Measurements from ENCODE around the gene TMA16.
"Not testable (repeated sequence)": the region's sequence is repeated elsewhere in the genome, so short reads cannot be mapped to it uniquely, and the experiment has no call there.

The TMA16 gene

DNA sequence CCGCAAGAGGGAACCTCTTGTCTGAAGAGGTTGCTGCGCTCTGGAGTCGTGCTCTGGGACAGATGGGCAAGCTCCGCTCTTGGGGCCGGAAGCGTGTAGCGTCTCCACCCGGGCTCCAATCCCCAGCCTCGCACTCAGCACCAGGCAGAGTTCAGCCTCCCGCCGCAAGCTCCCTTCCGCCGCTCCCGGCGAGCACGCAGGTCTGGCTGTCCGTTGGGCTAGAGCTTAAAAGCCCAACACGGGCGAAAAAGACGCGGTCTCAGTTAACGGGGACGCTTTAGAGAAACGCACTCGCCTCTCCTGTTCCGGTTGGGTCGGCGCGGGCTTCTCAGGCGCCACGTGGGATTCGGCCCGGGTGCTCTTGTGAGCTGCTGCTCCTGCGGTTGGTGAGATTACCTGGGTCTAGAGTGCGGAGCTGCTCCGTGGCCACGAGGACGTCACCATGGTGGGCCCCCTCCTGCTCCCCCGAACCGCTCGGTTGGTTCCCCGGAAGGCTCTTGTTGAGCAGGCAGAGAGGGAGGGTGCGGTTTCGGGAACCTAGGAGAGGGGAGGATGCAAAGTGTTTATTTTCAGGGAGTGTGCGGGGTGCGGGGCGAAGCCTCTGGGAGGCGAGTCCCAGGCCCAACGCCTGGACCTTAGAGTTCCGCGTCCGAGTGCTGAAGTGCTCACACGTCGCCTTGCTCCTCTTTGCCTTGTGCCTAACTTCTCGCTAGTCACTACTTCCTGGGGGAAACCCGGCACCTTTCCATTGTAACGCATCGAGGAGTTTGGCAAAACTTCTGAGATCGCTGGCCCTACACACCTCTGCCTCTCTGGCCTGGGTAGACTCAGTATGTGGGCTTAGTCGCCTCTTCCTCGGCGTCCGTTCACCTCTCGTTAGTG is at the start of gene TMA16:
TSS of gene TMA16 (plus strand) at position 331 of the 882 bp plus-strand sequence. CDS start at position 443, 112 bp downstream.
- DNase-seq, result peak; percentile 82

DNA sequence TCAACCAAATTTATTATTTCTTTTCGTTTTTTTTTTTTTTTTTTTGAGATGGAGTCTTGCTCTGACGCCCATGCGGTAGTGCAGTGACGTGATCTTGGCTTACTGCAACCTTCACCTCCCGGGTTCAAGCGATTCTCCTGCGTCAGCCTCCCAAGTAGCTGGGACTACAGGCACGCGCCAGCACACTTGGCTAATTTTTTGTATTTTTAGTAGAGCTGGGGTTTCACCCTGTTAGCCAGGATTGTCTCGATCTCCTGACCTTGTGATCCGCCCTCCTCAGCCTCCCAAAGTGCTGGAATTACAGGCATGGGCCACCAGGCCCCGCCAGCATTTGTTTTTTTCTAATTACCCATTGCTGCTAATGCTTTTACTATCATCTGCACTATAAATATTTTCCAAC is 47.5 kb upstream of the TMA16 start:
- not testable (repeated sequence) for DNase-seq

DNA sequence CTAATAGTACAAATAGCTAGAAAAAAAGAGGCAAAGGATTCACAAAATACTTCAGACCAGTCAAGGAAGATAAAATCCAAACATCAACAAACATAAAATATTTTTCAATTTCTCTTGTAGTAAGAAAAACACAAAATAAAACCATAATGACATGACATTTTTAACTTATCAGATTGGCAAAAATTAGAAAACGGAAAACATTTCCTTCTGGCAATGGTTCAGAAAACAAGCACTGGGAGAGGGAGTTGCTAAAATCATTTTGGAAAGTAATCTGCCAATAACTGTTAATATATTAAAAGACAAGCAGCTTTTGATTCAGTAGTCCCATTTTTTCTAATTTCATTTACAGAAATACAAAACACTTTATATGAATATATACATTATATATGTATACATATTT is 47.0 kb upstream of the TMA16 start:
- no peak for DNase-seq

DNA sequence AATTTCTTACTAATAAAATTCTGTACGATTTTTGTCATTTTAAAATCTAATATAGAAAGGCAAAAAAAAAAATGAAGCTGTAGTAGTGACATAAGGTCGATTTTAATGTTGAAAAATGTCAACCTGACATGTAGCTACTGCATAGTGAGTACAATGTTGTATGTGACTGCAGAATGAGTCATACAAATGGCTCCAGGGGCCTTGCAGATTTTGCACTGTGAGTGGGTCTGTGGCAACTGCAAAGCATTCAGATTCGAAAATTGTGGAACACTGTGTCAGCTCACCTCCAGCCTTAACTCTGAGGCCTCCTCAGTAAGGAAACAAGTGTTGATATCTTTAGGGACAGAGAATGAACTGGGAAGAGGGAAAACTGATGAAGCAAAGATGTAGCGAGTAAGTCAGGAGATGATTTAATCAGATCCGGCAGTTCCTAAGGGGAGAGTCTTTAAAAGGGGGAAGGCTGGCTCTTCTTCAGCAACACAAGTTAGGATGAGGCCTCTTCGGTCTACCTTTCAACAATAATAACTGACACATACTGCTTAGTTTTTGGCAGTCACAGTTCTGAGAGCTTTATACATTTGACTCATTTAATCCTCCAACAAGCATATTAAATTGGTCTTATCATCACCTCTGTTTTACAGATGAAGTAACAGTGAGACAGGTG is 45.8 kb upstream of the TMA16 start:
- no peak for DNase-seq

DNA sequence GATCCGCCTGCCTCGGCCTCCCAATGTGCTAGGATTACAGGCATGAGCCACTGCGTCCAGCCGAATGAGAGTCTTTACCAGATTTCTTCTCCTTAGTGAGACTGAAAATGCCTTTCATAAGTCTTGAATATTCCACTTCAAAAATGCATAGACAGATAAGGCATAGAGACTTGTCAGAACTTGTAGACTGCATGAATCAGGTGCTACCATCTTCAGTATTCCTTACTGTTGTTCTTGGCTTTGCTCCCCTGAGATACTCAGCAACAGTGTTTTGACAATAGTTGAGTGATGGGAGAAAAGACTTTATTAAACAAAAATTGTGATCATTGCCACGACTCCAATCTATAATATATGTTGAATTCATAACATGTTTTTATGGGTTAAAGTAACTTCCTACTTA is 31.9 kb upstream of the TMA16 start:
- no peak for DNase-seq

DNA sequence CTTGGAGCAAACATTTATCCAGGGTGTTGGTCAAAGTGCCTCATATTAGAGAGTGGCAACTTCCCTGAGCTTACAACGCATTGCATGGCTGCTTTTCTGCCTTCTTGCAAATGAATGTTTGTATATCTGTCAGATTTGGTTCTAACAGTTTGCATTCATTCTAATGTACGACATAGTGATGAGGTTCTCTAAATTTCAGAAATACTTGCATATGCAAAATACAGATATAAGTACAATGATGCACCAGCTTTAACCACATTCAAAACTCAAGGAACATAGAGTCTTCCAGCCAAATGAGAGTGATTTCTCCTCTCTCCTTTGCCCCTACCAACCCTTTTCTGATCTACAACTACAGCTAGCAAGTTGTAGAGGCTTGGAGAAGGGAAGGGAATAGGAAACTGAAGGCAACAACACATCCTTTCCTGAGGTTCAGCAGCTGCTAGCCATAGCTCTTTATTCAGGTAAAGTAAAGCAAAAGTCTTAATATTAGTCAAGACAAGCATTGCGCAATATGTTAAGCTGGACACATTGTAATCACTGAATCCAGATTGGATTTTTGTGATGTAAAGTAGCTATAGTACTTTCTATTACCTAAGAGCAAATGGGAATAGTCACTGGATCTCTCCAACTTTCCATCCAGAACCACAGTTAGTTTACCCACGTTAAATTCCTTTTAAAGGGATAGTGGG is 27.3 kb upstream of the TMA16 start:
- DNase-seq, result no peak

DNA sequence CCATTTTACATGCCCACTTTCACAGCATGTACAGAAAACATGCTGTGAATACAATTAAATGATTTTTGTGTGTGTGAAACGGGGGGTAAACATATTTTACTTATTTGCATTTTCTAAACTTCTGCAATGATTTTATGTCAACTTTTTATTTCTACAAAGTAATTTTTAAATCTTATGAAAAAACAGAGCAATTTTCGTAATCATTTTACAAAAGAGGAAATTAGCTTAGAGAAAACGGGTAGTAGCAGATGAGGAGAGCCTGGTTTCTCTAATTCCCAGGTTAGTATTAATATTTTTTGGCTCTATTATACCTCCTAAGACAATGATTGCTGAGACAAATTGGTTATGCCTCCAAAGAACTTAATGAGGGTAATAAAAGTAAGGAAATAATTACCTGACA is 24.1 kb upstream of the TMA16 start:
- no peak for DNase-seq

DNA sequence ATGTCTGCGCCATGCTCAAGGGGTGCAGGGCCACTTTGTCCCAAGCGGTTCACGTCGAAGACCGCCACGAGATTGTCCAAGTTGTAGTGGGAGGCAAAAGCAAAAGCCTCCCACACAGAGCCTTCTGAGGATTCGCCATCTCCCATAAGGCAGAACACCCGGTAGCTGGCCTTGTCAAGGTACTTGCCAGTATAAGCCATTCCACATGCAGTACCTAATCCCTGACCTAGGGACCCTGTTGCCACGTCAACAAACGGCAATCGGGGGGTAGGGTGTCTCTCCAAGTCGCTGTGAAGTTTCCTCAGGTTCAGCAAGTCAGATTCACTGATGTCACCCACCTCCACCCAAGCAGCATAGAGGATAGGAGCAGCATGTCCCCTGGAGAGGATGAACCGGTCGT is 21.4 kb upstream of the TMA16 start:
- DNase-seq, result no peak

DNA sequence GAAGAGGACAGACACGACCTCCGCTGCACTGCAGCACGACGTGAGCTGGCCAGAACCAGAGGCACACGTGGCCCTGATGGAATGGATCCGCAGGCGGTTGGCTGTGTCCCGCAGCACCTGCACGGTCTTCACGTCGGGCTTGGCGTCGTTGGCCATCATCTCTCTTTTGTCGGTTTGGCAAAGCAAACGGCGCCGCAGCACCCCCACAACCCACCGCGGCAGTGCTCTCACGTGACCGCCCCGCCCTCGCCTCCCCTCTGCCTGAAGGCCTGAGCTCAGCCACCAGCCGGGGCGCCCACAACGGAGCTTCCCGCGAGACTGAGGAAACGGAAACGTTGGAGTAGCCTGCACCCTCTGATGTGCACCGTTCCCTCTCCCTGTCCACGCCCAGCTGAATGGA is 20.9 kb upstream of the TMA16 start, which contains the start of gene TKTL2:
TSS of gene TKTL2 (minus strand) at position 179 of the 400 bp plus-strand sequence. CDS start at position 159, 20 bp downstream.
- no peak for DNase-seq

DNA sequence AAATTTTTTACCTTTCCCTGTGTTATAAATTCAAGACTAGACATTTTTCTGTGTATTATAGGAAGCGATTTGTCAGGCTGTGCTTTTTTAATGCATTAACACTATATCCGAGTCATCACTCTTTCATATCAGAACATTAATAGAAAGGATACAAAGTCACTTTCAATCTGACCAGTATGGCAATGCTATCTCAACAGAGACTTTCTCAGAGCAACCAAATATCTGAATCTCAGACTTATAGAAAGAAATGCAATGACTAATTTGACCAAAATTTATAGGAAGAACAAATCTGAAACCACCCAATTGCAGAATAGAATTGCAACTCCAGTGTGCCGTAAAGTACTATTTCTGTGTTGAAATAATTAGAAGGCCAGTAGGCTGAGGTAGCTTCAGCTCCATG is 20.5 kb upstream of the TMA16 start:
- DNase-seq, result no peak

DNA sequence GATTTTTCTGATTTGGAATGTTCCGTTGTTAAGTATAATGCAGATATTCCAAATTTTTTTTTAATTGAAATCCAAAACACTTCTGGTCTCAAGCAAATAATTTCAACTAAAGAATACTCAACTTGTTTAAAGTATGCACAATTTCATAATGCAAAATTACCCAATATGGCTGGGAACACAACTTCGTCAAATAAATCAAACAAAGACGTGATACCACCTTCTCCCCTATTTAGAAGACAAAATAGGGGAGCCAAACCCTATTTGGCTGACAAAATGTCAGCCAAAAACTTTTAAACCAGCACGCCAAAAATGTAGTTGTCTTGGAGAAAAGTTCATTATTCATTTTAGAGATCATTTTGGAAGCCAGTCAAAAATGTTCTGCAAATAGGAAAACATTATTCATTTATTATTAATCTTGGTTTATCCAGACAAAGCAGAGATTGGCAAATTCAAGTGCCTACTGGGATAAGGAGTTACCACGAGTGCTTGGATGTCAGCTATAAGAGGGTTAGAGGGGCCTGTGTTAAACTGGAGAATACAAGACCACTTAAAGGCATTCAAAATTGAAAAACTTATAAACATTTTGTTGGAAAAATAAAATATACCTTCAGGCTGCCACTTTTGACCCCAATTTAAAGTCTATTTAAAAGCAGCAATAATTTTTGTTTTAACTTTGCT is 17.6 kb upstream of the TMA16 start:
- no peak for DNase-seq

DNA sequence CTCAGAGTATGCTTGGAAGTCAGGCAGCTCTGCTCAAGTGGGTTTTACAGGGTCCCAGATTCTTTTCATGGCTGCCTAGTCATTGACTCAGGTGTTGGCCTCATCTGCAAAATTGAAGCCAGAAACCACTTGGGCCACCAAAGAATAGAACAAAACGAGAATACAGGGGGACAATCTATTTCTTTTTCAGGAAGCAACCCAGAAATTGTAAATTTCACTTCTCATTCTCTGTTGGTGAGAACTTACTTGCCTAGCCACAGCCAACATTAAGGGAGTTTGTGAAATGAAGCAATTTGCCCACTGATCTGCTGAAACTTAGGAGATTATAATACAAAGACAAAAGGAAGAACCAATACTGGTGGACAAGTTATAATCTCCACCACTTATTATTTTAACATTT is 12.3 kb upstream of the TMA16 start:
- no peak for DNase-seq

DNA sequence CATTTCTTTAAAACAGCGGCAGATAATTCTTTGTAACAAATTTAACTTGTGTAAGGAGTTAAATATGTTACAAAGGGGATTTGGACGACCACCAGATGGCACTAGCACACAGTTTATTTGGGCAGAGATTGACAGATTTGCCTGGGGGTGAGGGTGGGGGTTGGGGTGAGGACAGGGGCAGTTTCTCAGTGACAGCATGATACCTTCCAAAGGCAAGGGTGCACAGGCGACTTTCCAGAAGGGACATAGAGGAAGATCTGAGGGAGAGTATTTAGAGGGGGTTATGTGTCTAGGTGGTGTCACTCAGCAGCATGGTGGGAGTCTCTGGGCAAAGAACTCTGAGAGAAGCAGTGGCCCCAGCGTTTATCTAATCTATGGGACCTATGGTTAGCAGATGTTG is 9.6 kb upstream of the TMA16 start:
- DNase-seq, result peak; percentile 25

DNA sequence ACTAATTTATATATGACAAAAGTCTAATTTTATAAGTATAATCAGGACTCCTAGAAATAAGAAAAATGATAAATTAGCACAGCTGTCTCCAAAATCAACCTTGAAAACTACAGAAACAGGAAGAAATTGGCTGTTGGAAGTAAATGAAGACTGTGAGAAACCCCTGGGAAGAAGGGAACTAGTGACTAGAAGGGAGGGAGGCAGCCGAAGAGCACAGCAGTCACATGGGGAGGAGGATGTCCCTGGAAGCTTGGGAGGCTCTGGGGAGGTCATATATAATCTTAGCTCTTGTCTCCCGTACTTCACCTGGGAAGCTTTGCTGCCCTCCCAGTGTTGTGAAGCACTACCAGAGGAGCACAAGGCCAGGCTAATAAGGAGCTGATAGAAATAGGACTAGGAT is 8.9 kb upstream of the TMA16 start:
- no peak for DNase-seq

DNA sequence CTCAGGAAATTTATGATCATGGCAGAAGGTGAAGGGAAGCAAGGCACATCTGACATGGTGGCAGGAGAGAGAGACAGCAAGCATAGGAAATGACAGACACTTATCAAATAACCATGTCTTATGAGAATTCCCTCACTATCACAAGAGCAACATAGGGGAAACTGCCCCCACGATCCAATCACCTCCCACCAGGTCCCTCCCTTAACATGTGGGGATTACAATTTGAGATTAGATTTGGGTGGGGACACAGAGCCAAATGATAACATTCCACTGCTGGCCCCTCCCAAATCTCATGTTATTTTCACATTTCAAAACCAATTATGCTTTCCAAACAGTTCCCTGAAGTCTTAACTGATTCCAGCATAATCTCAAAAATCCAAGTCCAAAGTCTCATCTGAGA is 8.2 kb upstream of the TMA16 start:
- DNase-seq, result no peak

DNA sequence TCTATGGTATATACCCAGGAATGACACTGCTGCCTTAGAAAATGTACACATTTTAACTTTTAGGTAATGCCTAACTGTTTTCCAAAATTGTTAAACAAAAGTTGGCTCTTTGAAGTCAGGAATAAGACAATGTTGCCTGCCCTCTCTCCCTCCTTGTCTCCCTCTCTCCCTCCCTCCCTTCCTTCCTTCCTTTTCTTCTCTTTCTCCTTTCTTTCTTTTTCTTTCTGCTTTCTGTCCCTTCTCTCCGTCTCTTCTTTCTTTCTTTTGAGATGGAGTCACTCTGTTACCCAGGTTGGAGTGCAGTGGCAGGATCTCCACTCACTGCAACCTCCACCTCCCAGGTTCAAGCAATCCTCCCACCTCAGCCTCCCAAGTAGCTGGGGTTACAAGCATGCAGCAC is 4.6 kb upstream of the TMA16 start:
- DNase-seq, result no peak

DNA sequence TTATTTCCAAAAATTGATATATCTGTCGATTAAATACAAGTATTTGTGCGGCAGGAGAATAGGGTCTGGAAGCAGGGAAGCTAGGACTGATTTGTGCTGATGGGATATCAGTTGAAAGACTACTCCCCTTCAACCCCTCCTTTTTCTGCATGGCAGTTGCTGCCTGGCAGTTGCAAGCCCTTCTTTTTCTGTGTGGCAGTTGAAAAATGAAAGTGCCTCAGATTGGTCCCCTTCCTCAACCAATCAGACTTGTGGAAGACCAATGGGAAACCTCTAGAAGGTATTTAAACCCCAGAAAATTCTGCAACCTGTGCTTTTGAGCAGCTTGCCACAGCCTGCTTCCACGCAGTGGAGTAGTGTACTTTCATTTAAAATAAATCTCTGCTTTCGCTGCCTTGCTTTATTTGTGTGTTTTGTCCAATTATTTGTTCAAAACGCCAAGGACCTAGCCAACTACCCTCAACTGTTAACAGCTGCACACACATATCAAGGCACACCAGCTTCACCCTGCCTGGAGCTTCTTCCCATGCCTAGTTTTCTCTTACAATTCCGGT is 1.5 kb upstream of the TMA16 start:
- DNase-seq, result no peak

DNA sequence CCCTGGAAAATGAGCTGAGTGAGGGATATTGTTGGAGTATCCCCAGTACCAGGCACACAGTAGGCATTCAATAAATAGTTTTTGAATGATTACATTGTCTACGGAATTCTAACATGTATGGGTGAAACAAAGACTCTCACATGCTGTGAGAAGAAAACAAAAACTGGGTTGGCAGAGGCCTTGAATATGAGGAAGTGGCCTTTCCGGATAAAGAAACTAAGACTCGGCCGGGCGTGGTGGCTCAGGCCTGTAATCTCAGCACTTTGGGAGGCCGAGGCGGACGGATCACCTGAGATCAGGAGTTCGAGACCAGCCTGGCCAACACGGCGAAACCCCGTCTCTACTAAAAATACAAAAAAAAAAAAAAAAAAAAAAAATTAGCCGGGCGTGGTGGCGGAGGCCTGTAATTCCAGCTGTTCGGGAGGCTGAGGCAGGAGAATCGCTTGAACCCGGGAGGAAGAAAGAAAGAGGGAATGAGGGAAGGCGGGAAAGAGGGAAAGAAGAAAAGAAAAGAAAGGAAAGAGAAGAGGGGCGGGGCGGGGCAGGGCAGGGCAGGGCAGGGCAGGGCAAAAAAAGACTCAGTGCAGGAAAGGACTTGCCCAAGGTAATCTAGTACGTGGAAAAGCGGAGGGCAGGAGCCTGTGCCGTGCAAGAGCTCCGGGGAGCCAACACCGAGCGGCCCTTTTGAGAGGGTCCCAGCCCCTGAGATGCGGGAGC is 689 bp upstream of the TMA16 start:
- no peak for DNase-seq

DNA sequence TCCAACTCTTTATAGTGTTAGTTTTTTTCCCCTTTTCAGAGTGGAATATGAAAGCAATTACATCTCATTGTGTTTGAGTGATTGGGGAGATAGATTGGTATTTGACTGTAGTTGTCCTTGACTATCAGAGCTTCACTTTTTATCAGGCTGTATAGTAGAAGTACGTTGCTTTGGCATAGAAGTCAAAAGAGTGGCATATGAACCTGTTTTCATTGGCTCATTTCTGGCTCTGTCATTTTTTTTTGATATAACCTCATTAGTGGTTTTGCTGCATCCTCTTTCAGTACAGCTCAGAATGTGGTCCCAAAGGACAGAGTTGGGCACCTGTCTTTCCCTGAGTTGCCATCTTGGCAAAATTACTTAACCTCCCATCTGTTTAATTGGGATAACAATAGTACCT is 1.4 kb downstream of the TMA16 start:
- DNase-seq, result no peak

DNA sequence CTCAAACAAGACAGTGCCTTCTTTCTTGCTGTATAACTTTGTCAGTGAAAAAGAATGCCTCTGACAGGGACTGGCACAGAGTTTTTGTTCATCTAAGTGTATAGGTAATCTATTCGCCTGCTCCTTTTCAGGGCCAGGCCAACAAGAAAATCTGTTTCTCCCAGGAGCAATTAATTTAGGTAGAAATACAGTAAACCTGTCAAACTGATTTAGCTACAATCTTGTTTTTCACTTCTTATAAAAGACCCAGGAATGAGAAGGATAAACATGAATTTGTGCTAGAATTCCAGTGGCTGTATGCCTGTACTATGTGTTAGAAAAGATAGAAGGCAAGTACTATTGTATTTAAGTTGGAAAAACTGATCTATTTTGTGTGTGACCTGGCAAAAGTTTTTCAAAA is 6.1 kb downstream of the TMA16 start:
- no peak for DNase-seq

DNA sequence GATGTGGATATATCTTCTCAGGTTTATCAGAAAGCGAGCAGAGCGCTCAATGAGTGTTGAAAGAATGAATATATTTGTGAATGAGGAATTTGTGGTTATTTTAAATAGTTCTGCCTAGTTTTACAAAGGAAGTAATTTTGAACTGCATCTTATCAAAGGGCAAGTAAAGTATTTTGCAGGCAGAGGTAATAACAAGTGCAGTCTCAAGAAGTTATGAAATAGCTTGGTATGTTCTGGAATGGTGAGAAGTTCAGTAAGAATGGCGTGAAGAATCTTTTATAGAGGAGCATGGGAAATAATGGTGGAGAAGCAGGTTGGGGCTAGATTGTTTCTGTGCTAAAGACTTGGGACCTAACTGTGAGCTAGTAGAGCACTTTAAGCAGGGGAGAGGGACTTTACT is 10.9 kb downstream of the TMA16 start:
- DNase-seq, result no peak

DNA sequence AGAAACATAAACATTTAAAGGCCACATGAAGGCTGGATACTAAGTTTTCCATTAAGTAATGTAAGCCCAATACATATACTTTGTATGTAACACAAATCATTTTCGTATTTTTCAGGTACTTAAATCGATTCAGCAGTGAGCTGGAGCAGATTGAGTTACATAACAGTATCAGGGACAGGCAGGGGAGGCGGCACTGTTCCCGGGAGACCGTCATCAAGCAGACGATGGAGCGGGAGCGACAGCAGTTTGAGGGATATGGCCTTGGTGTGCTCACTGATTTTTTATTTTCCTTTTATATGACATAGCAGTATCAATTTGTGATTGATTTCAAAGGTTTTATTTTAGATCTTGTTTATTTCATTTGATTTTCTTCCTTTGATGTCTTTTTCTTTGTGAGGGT is 20.7 kb downstream of the TMA16 start:
- DNase-seq, result no peak
